NT2/D1 (cell line): ENCODE measurements around the gene DLG2.

ENCODE experiments used
- SUZ12 ChIP-seq: IDR thresholded peaks from 2 replicates; pipeline ENCODE4 v1.6.1; 2011; ENCODE audit not compliant: insufficient read length, insufficient read depth; ENCODE audit errors: extremely low read depth
- ZNF274 ChIP-seq: IDR thresholded peaks from 2 replicates; pipeline ENCODE4 v1.6.1; 2011; ENCODE audit warnings: mild to moderate bottlenecking, low read depth, low read length

GRCh38 chr11:83784419-83784818 is 1842.7 kb downstream of the DLG2 start:
- TF ChIP-seq ZNF274, result no peak
- no peak for TF ChIP-seq SUZ12
